HUDEP-2 (cell line): ENCODE data around the gene TTC21A.

Experiments used
- DNase-seq, 76 experiments: peaks; one replicate each; lab custom pipeline; 2025; ENCODE audit not compliant: unreplicated experiment in 76 of 76; lab: John Stamatoyannopoulos, UW

The TTC21A gene

DNA sequence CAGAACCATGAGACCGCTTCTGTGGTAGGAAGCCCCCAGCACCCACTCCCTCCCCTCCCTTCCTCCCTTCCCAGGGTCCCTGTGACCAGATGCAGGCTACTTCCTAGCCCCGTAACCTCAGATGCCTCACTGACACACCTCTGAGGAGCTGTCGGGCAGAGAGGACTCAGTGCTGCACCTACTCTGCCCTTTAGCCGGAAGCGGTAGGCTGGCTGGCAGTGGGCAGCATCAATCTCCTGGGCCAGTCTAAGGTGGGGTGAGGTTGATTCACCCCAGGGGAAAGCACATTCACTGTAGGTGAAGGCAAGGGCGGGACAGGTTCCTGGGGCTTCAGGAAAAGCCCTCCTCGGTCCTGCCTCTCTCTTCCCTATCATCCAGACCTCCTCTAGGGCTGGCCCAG lies 26.8 kb downstream of the TTC21A start:
- no peak for DNase-seq

DNA sequence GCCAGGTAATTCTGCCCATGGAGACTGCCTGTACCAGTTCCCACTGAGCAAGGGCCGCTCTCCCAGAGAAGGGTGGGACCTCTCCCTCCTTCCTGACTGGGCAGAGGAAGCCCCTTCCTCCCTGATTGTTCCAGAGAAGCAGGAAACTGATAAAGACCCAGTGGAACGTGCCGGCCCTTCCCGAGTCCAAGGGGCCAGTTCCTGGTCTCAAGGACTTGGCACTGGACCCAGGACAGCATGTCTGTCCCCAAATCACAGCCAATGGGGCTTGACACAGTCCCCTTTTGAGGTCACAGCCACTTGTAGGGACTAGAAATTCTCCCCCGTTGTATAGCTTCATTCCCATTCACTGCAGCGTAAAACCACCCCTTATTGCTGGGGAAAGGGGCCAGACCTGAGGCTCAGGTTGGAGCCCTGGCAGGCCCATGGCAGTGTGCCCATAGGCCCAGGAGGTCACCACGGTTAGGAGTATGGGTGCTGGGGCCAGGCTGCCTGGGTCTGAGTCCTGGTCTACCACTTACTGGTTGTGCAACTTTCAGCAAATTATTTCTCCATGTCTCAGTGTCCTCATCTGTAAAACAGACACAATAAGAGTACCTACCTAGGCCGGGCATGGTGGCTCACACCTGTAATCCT lies 27.8 kb downstream of the TTC21A start:
- DNase-seq = no peak

DNA sequence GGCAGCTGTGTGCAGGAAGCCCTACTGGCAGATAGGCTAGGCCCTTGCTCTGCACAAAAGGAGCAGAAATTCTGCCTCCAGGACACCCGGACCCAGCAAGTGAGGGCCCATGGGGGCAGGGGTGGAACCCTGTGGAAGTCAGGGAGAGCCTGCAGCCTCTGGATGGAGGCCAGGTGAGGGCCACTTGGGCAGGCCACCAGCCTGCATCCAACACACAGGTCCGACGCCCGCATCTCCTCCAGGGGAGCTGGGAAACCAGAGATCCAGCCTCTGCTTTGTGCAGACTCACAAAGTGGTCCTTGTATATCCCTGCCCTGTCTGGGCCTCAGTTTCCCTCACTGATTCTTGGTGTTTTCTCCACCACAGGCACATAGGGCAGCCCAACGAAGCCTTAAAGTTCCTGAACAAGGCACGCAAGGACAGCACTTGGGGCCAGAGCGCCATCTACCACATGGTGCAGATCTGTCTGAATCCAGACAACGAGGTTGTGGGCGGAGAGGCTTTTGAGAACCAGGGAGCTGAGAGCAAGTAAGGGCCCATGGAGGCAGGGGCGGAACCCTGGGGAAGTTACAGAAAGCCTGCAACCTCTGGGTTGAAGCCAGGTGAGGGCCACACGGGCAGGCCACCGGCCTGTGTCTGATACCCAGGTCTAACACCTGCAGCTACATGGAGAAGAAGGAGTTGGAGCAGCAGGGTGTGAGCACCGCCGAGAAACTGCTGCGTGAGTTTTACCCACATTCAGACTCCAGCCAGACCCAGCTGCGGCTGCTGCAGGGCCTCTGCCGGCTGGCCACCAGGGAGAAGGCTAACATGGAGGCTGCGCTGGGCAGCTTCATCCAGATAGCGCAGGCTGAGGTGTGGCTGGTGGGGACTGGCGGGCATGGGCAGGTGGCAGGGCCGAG lies 29.3 kb downstream of the TTC21A start:
- no peak for DNase-seq

DNA sequence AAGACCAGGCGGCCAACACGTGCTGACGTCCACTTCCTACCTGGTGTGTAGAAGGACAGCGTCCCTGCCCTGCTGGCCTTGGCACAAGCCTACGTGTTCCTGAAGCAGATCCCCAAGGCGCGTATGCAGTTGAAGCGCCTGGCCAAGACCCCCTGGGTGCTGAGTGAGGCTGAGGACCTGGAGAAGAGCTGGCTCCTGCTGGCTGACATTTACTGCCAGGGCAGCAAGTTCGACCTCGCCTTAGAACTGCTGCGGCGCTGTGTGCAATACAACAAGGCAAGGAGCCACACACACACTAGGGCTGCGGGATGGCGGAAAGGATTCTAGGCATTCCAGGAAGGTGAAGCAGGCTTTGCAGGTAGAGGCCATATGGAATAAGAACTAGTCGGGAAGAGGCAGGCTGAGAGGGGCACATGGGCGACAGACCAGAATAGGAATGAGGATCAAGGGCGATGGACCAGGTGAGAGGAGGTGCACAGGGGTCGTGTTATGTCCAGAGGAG lies 30.0 kb downstream of the TTC21A start:
- no peak for DNase-seq

DNA sequence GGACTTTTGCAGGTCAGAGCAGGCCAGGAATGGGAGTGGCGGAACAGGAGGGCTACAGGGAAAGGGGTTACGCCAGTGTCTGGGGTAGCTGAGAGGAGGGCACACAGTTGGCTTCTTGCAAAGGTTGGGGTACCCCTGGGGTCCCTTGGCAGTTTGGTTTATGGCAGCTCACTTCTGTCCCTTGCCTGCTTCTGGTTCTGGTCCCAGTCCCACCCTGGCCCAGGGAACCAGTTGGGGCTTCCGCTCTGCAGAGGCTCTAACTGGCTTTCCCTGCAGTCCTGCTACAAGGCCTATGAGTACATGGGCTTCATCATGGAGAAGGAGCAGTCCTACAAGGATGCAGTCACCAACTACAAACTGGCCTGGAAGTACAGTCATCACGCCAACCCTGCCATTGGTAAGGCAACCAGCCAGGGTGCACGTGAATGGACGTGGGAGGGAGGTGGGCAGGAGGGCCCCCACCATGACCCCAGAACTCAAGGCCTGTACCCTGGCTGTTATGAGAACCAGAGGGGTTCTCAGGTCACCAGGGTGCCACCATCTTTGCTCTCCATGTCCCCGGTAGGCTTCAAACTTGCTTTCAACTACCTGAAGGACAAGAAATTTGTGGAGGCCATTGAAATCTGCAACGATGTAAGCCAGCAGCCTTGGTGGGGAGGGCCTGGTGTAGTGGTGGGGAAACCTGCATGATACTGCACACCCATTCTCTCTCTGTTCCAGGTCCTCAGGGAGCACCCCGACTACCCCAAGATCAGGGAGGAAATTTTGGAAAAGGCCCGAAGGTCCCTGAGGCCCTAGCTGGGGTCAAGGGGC lies 30.7 kb downstream of the TTC21A start:
- no peak for DNase-seq

DNA sequence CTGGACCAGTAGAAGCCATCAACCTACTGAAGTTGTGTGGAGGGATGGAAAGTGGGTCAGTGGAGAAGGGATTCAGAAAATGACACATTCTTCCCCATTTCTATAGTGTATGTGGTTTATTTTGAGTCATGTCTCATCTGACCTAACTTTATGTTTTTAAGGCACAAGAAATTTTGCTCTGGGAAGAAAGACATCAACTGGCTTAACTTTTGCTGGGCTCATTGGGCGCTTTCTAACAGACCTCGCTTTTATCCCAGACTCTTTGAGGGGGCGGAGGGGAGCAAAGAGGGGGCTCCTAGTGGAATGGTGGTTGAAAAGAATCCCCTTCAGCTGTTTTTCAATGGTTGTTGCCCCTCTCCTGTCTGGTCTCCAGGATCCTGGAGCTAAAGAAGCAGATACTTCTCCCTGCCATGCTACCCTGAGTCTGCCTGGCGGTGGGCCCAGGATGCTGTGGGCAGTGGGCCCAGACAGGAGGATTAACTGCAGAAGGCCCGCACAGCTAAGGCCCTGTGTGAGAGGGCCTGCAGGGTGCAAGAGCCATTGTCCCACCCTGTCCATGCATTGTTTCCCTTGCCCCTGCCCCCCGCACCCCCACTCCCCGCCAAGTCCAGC lies 31.4 kb downstream of the TTC21A start:
- DNase-seq = no peak

DNA sequence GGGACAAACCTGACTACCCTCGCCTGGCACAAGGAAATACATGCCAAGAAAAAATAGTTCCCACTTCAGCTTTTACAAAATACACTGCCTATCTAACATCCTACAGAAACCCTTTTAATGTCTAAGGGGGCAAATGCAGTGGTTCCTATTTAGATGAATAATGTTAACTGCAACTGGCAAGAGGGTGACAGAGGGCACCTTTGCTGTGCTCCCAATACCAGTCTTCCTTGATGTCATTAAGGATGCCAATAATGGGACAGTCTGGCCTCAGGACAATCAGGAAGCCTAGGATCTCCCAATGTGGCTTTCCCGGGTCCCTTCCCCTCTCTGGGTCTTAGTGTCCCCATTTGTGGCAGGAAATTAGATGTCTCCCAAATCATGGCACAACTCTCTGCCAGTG lies 32.0 kb downstream of the TTC21A start:
- DNase-seq = no peak

DNA sequence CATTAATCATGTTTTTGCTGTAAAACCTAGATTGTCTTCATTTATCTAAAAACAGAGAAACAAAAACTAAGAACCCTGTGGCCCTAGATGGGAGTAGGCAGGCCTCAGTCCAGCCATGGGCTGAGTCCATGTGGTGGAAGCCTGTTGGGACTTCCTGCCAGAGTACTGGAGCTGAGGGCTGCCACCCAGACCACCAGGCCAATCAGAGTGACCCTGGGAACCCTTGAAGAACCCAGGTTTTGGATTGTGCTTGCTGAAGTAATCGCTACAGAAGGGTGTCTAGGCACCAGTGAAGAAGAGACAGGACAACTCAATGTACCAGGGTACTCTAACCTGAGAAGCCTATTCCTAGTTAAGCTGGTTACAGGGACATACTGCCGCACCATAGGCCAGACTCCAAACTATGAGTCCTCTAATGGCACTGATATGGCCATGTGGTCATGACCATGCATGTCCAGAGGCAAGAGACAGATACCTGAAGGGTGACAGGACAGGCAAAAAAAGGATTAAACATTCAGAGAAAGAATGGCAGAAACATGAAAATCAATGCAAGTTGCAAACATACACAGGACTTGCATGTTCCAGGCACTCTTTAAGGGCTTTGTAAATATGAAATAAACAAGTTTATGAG lies 33.0 kb downstream of the TTC21A start:
- DNase-seq = no peak

DNA sequence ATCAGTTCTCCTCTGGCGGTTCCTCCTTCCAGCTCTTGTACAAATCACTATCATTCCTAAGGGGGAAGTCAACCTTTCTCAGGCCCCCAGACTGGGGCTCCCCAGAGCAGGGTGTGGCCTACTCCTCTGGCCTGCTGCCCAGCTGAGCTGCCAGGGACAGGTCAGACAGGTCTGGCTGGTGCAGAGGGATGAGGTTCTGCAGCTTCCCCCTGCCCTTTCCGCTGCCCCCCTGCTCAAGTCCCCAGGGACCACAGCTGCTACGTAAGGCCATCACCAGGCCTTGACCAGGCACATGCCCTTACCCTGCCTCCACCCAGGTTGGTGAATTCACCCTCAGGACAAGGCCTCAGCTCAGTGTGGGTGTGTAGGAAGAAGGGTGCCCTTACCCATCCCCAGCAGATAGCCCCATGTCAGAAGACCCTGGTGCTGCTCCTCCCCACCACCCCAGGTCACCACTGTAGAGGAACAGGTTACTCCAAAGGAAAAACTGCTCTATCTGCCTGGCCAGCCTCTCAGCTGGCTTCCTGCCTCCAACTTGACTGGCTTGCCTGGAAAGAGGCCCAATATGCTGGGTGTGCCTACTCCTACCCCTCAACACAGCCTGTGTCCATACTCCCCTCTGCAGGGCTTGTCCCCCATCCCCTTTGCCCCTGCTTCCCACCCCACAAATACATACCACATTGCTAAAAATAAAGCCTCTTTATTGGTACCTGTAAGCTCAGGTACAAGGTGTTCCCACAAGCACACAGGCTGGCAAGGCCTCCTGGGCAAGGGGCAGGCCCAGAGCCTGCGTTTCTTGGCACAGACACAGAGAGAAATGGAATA lies 33.9 kb downstream of the TTC21A start:
- DNase-seq = peak in 40 of 76 experiments; percentile 7 to 60 (median 23)

DNA sequence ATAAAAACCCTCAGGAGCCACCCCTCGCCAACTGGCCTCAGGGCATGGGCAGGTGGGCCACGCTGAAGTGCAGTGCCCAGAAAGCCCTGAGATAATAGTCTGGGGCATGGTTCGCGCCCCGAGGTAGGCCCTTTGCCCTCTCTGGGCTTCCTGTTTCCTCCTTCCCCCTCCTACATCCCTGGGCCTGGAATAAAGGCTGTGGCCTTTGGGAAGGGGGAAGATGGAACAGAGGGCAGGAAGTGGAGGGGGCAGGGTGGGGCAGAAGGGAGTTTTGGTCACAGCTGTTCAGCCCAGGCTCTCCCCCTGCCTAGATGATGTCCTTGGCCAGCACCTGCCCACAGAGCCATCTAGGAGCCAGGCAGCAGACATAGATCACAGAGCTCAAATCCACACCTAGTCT lies 34.6 kb downstream of the TTC21A start:
- DNase-seq = no peak

DNA sequence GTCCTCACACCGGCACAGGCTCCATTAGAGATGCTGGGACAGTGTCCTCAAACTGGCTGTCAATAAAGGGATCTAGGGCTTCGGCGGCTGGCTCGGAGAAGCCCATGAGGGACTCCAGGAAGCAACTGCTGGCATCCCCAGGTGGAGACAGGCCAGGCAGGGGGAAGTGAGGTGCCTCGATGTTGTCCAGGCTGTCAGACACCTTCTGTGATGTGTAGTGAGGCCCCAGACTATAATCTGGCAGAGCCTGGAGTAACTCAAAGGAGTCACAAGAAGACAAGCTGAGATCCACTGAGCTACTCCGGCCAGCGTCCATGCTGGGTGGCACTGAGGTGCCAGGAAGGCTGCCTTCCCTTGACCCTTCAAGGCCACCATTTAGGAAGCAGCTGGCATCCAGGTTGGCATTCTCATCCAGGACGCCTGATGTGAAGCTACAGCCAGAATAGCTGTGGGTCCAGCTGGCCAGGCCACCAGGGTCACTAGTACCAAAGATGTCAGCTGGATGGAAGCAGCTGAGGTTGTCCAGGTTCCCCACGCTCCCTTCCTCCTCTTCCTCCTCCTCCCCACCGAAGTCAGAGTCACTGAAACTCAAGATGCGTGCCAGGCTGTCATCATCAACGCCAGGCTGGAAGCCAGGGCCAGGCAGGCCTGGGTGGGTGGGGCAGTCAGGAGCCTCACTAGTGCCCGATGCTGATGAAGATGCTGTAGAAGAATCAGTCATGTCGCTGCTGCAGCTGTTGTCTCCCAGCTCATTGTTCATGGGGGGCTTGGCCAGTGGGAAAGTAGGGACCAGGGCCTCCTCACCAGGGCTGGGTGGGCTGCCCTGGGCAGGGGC lies 35.8 kb downstream of the TTC21A start:
- DNase-seq = no peak

DNA sequence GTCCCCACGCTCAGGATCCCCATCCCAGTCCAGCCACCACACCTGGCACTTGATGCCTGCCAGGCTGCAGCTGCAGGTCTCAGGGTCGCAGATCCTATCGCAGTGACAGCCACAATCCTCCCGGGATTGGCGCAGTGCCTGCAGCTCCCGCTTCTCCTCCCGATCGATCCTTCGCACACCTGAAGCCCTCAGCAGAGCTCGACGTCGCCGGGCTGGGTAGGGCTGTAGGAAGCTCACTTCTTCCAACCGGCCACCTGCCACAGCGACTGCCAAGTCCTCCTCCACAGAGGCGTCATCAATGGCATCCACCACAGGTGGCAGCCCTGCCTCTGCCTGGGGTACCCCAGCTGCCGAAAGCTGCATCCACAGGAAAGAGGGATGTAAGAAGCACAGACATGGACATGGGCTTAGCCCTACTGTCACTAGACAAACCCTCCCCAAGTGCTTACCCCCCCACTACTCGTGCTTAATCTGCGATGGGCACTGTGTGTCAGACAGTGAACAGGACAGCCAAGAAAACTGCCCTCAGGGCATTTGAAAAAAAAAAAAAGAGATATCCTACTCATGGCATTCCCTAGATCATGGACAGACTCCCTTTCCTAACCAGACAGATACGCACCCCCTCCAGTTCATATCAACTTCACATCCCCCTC lies 36.7 kb downstream of the TTC21A start:
- DNase-seq = no peak

DNA sequence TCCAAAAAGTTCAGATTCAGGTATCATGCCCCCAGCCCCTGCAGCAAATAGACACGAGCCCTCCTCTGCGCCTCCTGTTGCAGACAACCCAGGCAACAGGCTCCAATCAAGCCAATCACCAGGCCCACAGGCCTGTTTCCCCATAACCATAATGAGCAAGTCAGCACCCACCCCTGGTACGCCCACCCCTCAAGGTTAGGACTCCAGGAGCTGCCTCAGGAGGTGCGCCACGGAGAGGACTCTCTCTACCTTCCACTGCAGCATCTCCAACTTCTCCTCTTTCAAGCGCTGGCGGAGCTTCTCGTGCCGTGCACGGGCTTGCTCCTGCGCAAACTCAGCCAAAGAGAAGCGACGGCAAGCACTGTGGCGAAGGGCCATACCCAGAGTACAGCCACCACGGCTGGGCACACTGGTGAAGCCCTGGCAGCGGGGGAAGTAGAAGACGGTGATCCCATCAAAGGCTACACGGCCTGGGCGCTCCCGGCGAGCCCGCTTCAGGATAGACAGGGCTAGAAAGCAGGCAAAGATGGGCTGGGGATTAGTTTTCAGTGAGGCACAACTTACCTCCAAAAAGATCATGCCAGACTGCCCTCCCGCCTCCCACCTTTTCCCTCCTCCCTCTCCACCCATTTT lies 37.4 kb downstream of the TTC21A start:
- DNase-seq = no peak

DNA sequence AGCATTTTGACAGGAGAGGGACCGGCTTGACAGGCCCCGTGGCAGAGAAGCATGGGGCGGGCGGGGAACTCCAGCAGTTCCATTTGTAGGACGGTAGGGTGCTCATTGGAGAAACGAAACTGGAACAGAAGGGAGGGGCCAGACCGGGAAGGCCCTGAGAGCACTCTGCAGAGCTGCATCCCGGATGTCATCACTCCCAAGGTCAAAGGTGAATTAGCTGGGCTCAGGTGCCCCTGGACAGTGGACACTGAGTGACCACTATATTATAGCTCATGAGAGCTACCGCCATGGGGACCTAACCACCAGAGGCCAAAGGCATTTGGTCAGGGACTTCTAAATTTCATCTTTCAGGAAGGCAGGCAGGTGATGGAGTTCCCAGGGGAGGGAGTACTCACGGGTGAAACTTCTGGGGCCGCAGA lies 38.6 kb downstream of the TTC21A start:
- DNase-seq = no peak

DNA sequence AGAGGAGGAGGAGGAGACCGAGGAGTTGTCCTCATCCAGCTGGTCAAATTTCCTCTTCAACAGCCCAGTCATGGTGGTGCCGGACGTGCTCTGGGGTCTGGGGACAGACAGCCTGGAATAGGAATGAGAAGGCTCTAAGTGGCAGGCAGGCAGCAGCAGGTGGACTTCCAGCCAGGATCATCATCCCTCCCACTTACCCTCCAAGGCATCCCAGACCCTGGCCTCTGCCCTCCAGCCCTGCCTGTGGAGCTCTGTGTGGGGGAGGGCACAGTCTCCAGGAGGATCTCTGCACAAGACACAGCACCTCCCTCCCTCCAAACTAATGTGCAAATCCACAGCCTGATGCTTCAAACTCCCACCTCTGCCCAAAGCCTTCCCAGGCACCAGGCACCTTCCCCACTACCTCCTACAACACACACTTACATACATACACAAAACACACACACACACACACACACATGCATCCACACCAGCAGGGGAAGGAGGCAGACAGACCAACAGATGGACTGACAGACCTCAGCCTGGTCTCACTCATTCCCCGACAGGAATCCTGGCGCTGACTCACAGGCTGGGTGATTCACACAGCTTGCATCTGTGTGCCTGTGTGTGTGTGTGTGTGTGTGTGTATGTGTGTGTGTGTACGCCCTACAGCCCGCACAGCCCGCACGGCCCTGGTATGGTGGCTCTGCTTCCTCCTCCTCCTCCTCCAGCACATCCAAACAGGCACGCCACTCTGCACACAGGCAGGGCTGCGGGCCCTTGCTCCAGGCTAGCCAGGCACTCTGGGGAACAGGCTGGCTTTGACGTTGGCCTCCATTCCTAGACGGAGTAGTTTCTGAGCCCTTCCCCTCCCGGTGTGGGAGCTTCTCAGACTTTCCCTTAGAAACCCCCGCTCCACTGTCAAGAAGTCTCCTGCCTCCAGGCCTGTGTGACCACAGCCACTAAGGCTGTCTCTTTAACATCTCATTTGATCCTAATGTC lies 39.4 kb downstream of the TTC21A start:
- peak in 71 of 76 experiments; percentile 8 to 89 (median 62) for DNase-seq

DNA sequence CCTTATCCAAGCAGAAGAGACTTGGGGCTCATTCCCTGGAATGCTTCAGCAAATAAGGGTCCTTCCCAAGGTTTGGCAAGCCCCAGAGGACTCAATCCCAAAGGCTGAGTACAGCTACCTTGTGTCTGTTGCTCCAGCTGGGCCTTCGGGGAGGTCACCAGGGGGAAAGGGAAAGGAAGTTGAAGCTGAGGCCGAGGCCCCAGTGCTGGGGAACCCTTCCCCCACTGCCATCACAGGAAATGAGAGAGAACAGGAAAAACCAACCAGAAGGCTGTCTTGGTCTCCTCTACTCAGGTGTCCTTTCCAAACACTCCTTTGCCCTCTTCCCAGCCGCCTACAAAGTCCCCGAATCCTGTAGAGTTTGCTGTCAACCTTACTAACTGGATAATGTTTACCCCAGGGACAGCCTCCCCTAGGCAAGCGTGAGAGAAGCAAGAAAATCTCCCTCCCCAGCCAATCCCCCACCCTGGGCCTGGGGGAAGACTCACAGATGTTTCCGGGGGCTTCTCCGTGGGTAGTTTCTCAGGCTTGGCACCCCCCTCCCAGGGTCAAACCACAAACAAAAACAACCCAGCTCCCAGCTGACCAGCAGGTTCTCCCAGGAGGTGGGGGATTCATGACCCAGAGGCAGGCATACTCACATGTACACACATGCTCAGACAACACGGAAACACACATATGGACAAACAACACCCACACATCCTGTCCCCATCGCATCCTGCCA lies 40.4 kb downstream of the TTC21A start:
- peak in 2 of 76 experiments; percentile 16 to 38 for DNase-seq
